Measurements from ENCODE around the gene RFX8. TPM values are rescaled to one million over a fixed set of nuclear protein-coding genes. Genes with fewer than 3 reads are reported as not detected.

RFX8 gene
- total and polyA plus RNA-seq, 2 of the 13 experiments (the other 11 are each of a cell fraction or from before 2014, with no cell fraction given), result not detected

DNA sequence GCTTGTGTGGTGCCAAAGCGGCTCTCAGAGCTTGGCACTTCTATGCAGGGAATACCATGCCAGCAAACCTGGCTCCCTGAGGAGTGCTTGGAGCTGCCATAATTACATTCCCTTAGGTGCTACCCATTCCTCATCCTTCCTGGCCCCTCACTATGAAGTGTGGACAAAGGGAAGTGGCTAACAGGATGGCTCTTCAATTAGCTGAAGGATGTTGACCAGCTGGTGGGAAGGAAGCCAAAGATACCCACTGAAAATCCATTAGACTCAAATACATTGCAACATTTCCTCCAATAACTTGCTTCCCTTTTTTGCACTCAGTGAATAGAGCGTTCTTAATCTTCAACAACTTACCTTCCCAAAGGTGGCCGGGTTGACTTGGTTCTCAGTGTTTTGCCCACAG is 8.5 kb downstream of the RFX8 start:
- POLR2A ChIA-PET, result interaction anchor here (0.7 kb wide), 1 partner anchor 383 kb away, joined by 3 read pairs; no protein-coding TSS in a partner anchor

DNA sequence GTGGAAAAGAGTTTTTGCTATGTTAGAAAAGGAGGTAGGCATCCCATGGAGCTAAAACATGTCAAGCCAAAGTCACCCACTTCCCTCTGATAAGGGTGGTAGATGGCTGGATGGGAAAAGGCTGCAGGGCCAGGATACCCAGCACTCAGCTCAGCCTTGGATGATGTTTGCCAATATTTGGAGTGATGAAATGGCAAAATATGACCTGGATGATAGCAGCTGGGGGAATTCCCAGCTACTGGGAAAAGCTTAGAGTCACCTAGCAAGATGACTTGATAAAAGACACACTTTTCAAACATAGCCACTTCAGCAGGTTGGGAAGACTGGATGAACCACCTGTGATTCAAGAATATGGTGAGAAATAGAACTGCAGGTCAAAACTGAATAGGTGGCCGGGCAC is 10.1 kb downstream of the RFX8 start:
- 53% methylated on average over 1 of the region's 1 CpG for WGBS (ENCODE audit: low lambda C conversion rate)
- intact Hi-C loops (cut with micrococcal nuclease; ENCODE audit: unreplicated experiment), result no loop called here
- FAIRE-seq (no peak), DNase-seq (ENCODE audit: low spot score) (no peak), ATAC-seq (no peak)
- no peak overlapping the region for H3K4me3 ChIP-seq (replicated peaks in 1 of 3; ENCODE audit: insufficient read depth in 1 of 3, low read depth in 2 of 3, low read length in 3 of 3)
- no peak overlapping the region for H3K9ac ChIP-seq (ENCODE audit: insufficient read depth, low read depth, low read length)
- H3K27ac ChIP-seq (ENCODE audit: extremely low read length, insufficient read depth, low read length), result no peak overlapping the region
- no peaks in the 10 kb centered on the region for H4K20me1 ChIP-seq (ENCODE audit: insufficient read depth, low read length)
- H2AFZ ChIP-seq (ENCODE audit: low read length), result no peak overlapping the region
- no peak overlapping the region for H3K4me2 ChIP-seq (ENCODE audit: low read depth, low read length)
- H3K79me2 ChIP-seq (ENCODE audit: insufficient read depth, low read length), result no peaks in the 10 kb centered on the region
- peaks cover 5 to 52% of the 10 kb centered on the region in 2 experiments; a peak in 4 of 5 replicates for H3K27me3 ChIP-seq (ENCODE audit: control insufficient read depth in 1 of 2, insufficient read depth in 2 of 2, low read length in 2 of 2)
- H3K9me3 ChIP-seq (ENCODE audit: low read length), result no peaks in the 10 kb centered on the region
- peaks cover 26% of the 10 kb centered on the region for H3K4me1 ChIP-seq (ENCODE audit: insufficient read depth, low read length)
- no TSS peak for BruUV-seq (replicated peaks)
- ChIA-PET CTCF (ENCODE audit: low intra/inter-chr PET ratio, low total read pairs) (no interaction called here), POLR2A (no interaction called here)
- H3K36me3 ChIP-seq (replicated peaks in 1 of 2; ENCODE audit: control insufficient read depth in 1 of 2, insufficient read depth in 2 of 2, low read length in 2 of 2), result no peaks in the 10 kb centered on the region
- in situ Hi-C loops (cut with HindIII; ENCODE audit: extremely low pct_ligation_motif_present, low pct_unique_long_range_greater_than_20kb), result no loop called here
- TF ChIP-seq, protein P1, sequence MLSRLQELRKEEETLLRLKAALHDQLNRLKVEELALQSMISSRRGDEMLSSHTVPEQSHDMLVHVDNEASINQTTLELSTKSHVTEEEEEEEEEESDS (CRISPR knock-in tag; IDR thresholded peaks at IDR 0.05; ENCODE audit: borderline replicate concordance), result no peak
- TF ChIP-seq, protein P2, sequence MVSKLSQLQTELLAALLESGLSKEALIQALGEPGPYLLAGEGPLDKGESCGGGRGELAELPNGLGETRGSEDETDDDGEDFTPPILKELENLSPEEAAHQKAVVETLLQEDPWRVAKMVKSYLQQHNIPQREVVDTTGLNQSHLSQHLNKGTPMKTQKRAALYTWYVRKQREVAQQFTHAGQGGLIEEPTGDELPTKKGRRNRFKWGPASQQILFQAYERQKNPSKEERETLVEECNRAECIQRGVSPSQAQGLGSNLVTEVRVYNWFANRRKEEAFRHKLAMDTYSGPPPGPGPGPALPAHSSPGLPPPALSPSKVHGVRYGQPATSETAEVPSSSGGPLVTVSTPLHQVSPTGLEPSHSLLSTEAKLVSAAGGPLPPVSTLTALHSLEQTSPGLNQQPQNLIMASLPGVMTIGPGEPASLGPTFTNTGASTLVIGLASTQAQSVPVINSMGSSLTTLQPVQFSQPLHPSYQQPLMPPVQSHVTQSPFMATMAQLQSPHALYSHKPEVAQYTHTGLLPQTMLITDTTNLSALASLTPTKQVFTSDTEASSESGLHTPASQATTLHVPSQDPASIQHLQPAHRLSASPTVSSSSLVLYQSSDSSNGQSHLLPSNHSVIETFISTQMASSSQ (IDR thresholded peaks at IDR 0.05; ENCODE audit: low read depth), result no peak
- TF ChIP-seq, protein P2 (CRISPR knock-in tag; IDR thresholded peaks at IDR 0.05; ENCODE audit: borderline replicate concordance), result no peak
- TF ChIP-seq, protein P3, sequence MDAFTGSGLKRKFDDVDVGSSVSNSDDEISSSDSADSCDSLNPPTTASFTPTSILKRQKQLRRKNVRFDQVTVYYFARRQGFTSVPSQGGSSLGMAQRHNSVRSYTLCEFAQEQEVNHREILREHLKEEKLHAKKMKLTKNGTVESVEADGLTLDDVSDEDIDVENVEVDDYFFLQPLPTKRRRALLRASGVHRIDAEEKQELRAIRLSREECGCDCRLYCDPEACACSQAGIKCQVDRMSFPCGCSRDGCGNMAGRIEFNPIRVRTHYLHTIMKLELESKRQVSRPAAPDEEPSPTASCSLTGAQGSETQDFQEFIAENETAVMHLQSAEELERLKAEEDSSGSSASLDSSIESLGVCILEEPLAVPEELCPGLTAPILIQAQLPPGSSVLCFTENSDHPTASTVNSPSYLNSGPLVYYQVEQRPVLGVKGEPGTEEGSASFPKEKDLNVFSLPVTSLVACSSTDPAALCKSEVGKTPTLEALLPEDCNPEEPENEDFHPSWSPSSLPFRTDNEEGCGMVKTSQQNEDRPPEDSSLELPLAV (CRISPR knock-in tag; conservative IDR thresholded peaks at IDR 0.05; ENCODE audit: low read depth), result no peak
- no peak for TF ChIP-seq IKZF1 (IDR thresholded peaks at IDR 0.05)

More for the DNA sequence above, 8.5 kb downstream of the RFX8 start:
- no peaks in the 10 kb centered on the region for H3K79me2 ChIP-seq (ENCODE audit: insufficient read depth, low read length)
- BruUV-seq (replicated peaks), result no TSS peak
- WGBS (ENCODE audit: low lambda C conversion rate), result 74% methylated on average over 3 of the region's 3 CpGs
- no peak overlapping the region for H3K27ac ChIP-seq (ENCODE audit: extremely low read length, insufficient read depth, low read length)
- intact Hi-C loops (cut with micrococcal nuclease; ENCODE audit: unreplicated experiment) (no loop called here), in situ Hi-C loops (cut with HindIII; ENCODE audit: extremely low pct_ligation_motif_present, low pct_unique_long_range_greater_than_20kb) (no loop called here)
- CTCF ChIA-PET (ENCODE audit: low intra/inter-chr PET ratio, low total read pairs), result no interaction called here
- no peak overlapping the region for H3K9ac ChIP-seq (ENCODE audit: insufficient read depth, low read depth, low read length)
- H3K4me1 ChIP-seq (ENCODE audit: insufficient read depth, low read length), result peaks cover 34% of the 10 kb centered on the region
- no peaks in the 10 kb centered on the region for H3K36me3 ChIP-seq (replicated peaks in 1 of 2; ENCODE audit: control insufficient read depth in 1 of 2, insufficient read depth in 2 of 2, low read length in 2 of 2)
- H3K4me2 ChIP-seq (ENCODE audit: low read depth, low read length), result no peak overlapping the region
- no peak overlapping the region for H3K4me3 ChIP-seq (replicated peaks in 1 of 3; ENCODE audit: insufficient read depth in 1 of 3, low read depth in 2 of 3, low read length in 3 of 3)
- ATAC-seq (no peak), DNase-seq (ENCODE audit: low spot score) (no peak), FAIRE-seq (no peak)
- TF ChIP-seq, protein P4, sequence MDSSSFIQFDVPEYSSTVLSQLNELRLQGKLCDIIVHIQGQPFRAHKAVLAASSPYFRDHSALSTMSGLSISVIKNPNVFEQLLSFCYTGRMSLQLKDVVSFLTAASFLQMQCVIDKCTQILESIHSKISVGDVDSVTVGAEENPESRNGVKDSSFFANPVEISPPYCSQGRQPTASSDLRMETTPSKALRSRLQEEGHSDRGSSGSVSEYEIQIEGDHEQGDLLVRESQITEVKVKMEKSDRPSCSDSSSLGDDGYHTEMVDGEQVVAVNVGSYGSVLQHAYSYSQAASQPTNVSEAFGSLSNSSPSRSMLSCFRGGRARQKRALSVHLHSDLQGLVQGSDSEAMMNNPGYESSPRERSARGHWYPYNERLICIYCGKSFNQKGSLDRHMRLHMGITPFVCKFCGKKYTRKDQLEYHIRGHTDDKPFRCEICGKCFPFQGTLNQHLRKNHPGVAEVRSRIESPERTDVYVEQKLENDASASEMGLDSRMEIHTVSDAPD (CRISPR knock-in tag; IDR thresholded peaks at IDR 0.05), result no peak
- no peak for TF ChIP-seq ZNF589 (CRISPR knock-in tag; conservative IDR thresholded peaks at IDR 0.05)
- no peak overlapping the region for H2AFZ ChIP-seq (ENCODE audit: low read length)
- H3K9me3 ChIP-seq (ENCODE audit: low read length), result no peaks in the 10 kb centered on the region
- H3K27me3 ChIP-seq (ENCODE audit: control insufficient read depth in 1 of 2, insufficient read depth in 2 of 2, low read length in 2 of 2), result peaks cover 5 to 43% of the 10 kb centered on the region in 2 experiments; a peak in 3 of 5 replicates
- no peaks in the 10 kb centered on the region for H4K20me1 ChIP-seq (ENCODE audit: insufficient read depth, low read length)
